Testis (tissue), 2 donors: Measurements from ENCODE around the gene NMNAT3.

Experiments
- CTCF ChIP-seq, 3 experiments: fragments of 450-650 bp in 2 of 3; fragments of 200-600 bp in 1 of 3; sonication (generic) in 1 of 3; IDR thresholded peaks; one replicate each; pipeline ENCODE4 v1.5.1; 2016 to 2019; ENCODE audit warnings: antibody characterized with exemption in 3 of 3, mild to moderate bottlenecking in 2 of 3, moderate library complexity in 1 of 3
- POLR2A ChIP-seq: fragments of 450-650 bp; IDR thresholded peaks from one replicate; pipeline ENCODE4 v1.6.1; 2017; ENCODE audit warnings: antibody characterized with exemption, mild to moderate bottlenecking, moderate library complexity

- TF ChIP-seq CTCF (IDR thresholded peaks at IDR 0.05) (no peak), POLR2A (no peak)
Observed at GRCh38 chr3:139686206-139686605, 8.4 kb upstream of the NMNAT3 start.
